ENCODE data around the gene COL16A1. TPM values are rescaled to one million over a fixed set of nuclear protein-coding genes. Genes with fewer than 3 reads are reported as not detected.

The COL16A1 gene
- total RNA-seq, 3 donors from 2014 or later: 11.2 to 62.9 (median 19.3) TPM

DNA sequence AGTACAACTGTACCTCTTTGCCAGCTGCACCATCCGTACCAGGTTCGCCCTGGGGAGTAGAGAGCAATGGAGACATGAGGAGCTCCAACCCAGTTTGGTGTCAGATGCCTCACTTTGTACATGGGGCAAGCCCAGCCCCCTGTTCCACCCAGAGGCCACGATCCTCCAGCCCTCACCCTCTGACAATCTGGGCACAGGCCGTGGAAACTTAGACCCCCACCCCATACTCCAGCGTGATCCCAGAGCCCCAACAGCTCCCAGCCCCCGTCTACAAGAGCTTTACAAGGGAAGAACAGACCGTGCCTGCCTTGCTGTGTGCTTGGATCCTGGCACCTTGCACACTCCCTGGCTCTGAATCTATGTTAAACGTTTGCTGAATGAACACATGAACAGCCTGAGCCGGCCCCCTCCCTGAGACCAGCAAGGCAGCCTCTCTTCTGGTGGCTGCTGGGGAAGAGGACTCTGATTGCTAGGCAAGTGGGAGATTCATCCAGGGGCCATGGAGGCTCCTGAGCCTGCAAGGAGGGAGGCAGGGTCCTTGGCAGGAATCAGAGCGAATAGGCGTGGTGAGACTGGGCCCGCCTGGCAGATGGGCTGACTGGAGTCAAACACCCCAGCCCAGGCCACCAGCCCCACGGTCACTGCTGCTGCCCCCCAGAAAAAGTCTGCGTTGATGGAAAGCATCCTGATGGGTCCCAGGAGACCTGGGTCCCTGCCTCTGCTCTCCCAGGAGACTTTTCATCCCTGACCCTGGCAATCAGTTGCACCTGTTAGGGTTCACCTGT is 46.6 kb downstream of the COL16A1 start:
- Histone ChIP-seq H3K9me3 (no peaks in the 10 kb centered on the region), H3K4me3 (no peak overlapping the region), H3K36me3 (ENCODE audit: low read depth) (no peaks in the 10 kb centered on the region), H3K4me1 (ENCODE audit: low read depth) (no peaks in the 10 kb centered on the region)
- TF ChIP-seq, protein P1, sequence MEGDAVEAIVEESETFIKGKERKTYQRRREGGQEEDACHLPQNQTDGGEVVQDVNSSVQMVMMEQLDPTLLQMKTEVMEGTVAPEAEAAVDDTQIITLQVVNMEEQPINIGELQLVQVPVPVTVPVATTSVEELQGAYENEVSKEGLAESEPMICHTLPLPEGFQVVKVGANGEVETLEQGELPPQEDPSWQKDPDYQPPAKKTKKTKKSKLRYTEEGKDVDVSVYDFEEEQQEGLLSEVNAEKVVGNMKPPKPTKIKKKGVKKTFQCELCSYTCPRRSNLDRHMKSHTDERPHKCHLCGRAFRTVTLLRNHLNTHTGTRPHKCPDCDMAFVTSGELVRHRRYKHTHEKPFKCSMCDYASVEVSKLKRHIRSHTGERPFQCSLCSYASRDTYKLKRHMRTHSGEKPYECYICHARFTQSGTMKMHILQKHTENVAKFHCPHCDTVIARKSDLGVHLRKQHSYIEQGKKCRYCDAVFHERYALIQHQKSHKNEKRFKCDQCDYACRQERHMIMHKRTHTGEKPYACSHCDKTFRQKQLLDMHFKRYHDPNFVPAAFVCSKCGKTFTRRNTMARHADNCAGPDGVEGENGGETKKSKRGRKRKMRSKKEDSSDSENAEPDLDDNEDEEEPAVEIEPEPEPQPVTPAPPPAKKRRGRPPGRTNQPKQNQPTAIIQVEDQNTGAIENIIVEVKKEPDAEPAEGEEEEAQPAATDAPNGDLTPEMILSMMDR (IDR thresholded peaks at IDR 0.05): no peak
- ATAC-seq: no peak
- intact Hi-C loops (cut with DNase I, micrococcal nuclease): no loop called here
- DNase-seq: no peak

DNA sequence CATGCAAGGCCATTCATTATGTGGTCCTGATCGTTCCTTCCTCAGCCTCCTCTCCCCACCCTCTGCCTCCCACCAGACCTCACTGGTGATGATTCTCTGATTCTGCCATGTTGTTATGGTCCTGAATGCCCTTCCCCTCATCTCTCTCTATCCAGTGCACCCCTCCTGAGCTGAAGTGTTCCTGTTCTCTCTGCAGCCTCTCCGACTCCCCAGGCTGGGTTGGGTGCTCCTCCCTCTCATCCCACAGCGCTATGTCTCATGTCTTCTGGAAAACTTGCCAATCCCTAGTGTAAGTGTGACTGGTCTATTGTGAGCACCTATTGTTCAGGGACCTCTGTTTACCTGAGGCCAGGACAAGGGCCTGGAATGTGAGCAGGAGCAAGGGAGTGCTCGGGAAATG is 48.1 kb downstream of the COL16A1 start:
- Histone ChIP-seq H3K9me3 (no peaks in the 10 kb centered on the region), H3K4me1 (ENCODE audit: low read depth) (no peaks in the 10 kb centered on the region), H3K4me3 (no peak overlapping the region), H3K36me3 (ENCODE audit: low read depth) (no peaks in the 10 kb centered on the region)
- intact Hi-C loops (cut with DNase I, micrococcal nuclease): no loop called here
- TF ChIP-seq, protein P1 (IDR thresholded peaks at IDR 0.05): no peak
- ATAC-seq (no peak), DNase-seq (no peak)

DNA sequence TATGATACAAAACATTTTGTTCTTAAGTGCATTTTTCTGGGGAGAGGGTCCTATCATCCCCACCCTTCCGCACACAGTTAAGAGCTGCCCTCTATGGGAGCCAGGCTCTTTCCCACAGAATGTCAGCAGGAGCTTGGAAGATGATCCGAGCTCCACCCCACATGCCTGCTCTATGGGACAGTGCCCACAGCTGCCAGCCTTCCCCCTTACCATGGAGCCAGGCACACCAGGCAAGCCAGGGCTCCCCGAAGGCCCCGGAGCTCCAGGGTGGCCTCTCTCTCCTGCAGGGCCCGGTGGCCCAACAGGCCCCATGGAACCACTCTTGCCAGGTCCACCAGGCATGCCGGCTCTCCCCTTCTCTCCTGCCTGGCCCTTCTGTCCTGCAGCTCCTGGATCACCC is 48.7 kb downstream of the COL16A1 start:
- Histone ChIP-seq H3K4me1 (ENCODE audit: low read depth) (no peaks in the 10 kb centered on the region), H3K36me3 (ENCODE audit: low read depth) (no peaks in the 10 kb centered on the region), H3K4me3 (no peak overlapping the region), H3K9me3 (no peaks in the 10 kb centered on the region)
- TF ChIP-seq, protein P1 (IDR thresholded peaks at IDR 0.05): no peak
- intact Hi-C loops (cut with DNase I, micrococcal nuclease): no loop called here
- ATAC-seq: no peak
- no peak for DNase-seq

DNA sequence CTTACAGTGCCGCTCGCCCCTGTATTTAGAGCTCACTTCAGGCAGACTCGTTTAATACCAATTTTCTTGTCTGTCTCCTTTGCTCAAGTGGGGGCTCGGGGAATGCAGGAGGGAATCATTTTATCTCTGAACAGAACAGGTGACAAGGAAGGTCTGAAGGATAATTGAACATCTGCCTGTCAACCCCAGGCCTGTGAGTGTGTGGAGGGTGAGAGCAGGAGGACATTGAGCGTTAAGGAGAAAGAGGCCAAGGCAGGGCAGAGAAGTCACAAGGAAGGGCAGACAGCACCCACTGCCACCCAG is 49.4 kb downstream of the COL16A1 start:
- ATAC-seq (no peak), DNase-seq (no peak)
- intact Hi-C loops (cut with DNase I, micrococcal nuclease): no loop called here
- TF ChIP-seq, protein P1 (IDR thresholded peaks at IDR 0.05): no peak
- Histone ChIP-seq H3K4me3 (no peak overlapping the region), H3K9me3 (no peaks in the 10 kb centered on the region), H3K4me1 (ENCODE audit: low read depth) (no peaks in the 10 kb centered on the region), H3K36me3 (ENCODE audit: low read depth) (no peaks in the 10 kb centered on the region)

DNA sequence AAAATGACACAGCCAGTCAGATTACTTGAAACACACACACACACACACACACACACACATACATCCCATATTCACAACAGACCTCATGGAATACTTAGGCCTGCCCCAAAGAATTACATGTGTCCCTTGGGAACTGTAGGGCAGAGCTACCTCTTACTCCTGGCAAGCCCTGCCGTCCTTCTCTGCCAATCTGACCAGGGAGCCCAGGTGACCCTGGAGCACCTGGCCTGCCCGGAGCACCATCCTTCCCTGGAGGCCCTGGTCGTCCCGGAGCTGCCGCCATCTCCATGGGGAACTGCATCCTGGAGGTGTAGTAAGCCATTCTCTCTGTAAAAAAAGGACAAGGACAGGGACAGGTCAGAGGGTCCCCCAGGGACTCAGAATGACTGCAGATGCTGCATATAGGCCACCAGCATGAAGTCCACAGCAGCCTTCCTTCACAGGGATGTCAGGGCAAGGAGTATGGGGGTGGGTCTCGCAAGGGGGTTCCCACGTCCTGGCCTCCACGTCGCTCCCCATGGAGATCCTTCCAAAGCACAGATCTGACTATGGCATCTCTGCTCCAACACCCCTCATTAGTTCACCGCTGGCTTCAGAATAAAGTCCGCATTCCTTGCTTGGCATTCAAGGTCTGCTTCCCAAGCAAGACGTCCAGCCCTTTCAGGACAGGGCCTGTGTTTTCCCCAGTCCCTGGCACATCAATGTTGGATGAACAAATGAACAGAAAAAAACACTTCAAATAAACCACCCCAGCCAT is 49.9 kb downstream of the COL16A1 start:
- H3K4me1 ChIP-seq (ENCODE audit: low read depth): no peaks in the 10 kb centered on the region
- H3K9me3 ChIP-seq: no peaks in the 10 kb centered on the region
- H3K36me3 ChIP-seq (ENCODE audit: low read depth): no peaks in the 10 kb centered on the region
- intact Hi-C loops (cut with DNase I, micrococcal nuclease): no loop called here
- TF ChIP-seq, protein P1 (IDR thresholded peaks at IDR 0.05): no peak
- ATAC-seq (no peak), DNase-seq (no peak)
- H3K4me3 ChIP-seq: no peak overlapping the region
